GM12878 (cell line): ENCODE results near the gene MMADHC. TPM values are rescaled to one million over a fixed set of nuclear protein-coding genes. Genes with fewer than 3 reads are reported as not detected.

Experiments
- ATAC-seq: fragments of 200-7000 bp; cut with Tn5 transposase; 3 replicates; pipeline ENCODE4 v1.9.1; 2020; ENCODE audit warnings: mild to moderate bottlenecking, moderate library complexity
- BruUV-seq: library from RNA; stranded (reverse); fragments of 400-500 nt; replicated peaks from 2 replicates; lab custom pipeline; 2021; lab: Mats Ljungman, UMichigan
- CTCF ChIA-PET: fragments of 300-600 bp; sonication (Branson Sonifier 250); formaldehyde crosslinking; extraction: SDS; loops from one replicate; lab custom pipeline; 2021; ENCODE audit warnings: inconsistent platforms; lab: Yijun Ruan, JAX
- POLR2A ChIA-PET: fragments of 350-600 bp; formaldehyde crosslinking; extraction: SDS; loops from one replicate; lab custom pipeline; 2021; ENCODE audit warnings: inconsistent platforms; lab: Charles Lee
- RAD21 ChIA-PET: fragments of 300-600 bp; sonication (Branson Sonifier 250); formaldehyde crosslinking; loops from one replicate; lab custom pipeline; 2023; ENCODE audit warnings: antibody characterized with exemption; ENCODE audit not compliant: unreplicated experiment; lab: Charles Lee
- SMC1A ChIA-PET: fragments of 300-600 bp; sonication (Branson Sonifier 250); formaldehyde crosslinking; loops from one replicate; lab custom pipeline; 2023; ENCODE audit not compliant: unreplicated experiment, uncharacterized antibody; lab: Charles Lee
- DNase-seq: peaks from one replicate; pipeline ENCODE4 v3.0.0-alpha.2; 2011; ENCODE audit warnings: low read depth, low spot score
- FAIRE-seq: peaks from 3 replicates; lab custom pipeline; 2011; peaks lifted over from hg19 to GRCh38; lab: Jason Lieb, UNC
- H2AFZ ChIP-seq: 2 replicates; pipeline ENCODE4 v1.6.0; 2011; ENCODE audit warnings: low read depth, low read length, control low read depth; ENCODE audit not compliant: control insufficient read depth
- H3K27ac ChIP-seq: 2 replicates; pipeline ENCODE4 v1.5.1; 2011; ENCODE audit warnings: control low read depth; ENCODE audit not compliant: control insufficient read depth, insufficient read depth
- H3K27me3 ChIP-seq, 2 experiments: replicated peaks in 1 of 2; 2 replicates each; pipeline versions ENCODE4 v1.6.0 to v1.6.1; 2011; ENCODE audit warnings: low read length in 1 of 2; ENCODE audit not compliant: control insufficient read depth in 2 of 2, insufficient read depth in 2 of 2
- H3K36me3 ChIP-seq, 2 experiments: 2 replicates each; pipeline ENCODE4 v1.5.1; 2011; ENCODE audit warnings: low read length in 1 of 2; ENCODE audit not compliant: control insufficient read depth in 2 of 2, insufficient read depth in 2 of 2
- H3K4me1 ChIP-seq: 2 replicates; pipeline ENCODE4 v1.6.1; 2011; ENCODE audit warnings: mild to moderate bottlenecking, low read length, moderate library complexity, mixed read lengths; ENCODE audit not compliant: control insufficient read depth, insufficient read depth
- H3K4me2 ChIP-seq: 2 replicates; pipeline ENCODE4 v1.6.0; 2011; ENCODE audit warnings: control low read depth; ENCODE audit not compliant: control insufficient read depth, insufficient read depth
- H3K4me3 ChIP-seq: fragments of 200-600 bp; sonication (generic); 2 replicates; pipeline ENCODE4 v1.5.1; 2016
- H3K79me2 ChIP-seq: 2 replicates; pipeline ENCODE4 v1.6.0; 2011; ENCODE audit warnings: low read length; ENCODE audit not compliant: control insufficient read depth, insufficient read depth
- H3K9ac ChIP-seq: 2 replicates; pipeline ENCODE4 v1.8.0; 2011; ENCODE audit warnings: low read length, control low read depth, mixed read lengths; ENCODE audit not compliant: control insufficient read depth, insufficient read depth
- H3K9me3 ChIP-seq: replicated peaks from 3 replicates; pipeline ENCODE4 v1.5.1; 2011; ENCODE audit warnings: mild to moderate bottlenecking, low read length; ENCODE audit not compliant: control insufficient read depth, insufficient read depth
- H4K20me1 ChIP-seq: 2 replicates; pipeline ENCODE4 v1.6.0; 2011; ENCODE audit not compliant: control insufficient read depth, insufficient read depth
- EED ChIP-seq: sonication (generic); IDR thresholded peaks from 2 replicates; pipeline ENCODE4 v1.6.1; 2016; ENCODE audit warnings: antibody characterized with exemption, low read depth
- HDAC2 ChIP-seq: fragments of 200-600 bp; sonication (generic); IDR thresholded peaks from 2 replicates; pipeline ENCODE4 v1.6.1; 2017
- HDGF ChIP-seq: fragments of 450-650 bp; IDR thresholded peaks from 2 replicates; pipeline ENCODE4 v1.6.1; 2016; ENCODE audit warnings: antibody characterized with exemption
- HSF1 ChIP-seq: fragments of 150-350 bp; IDR thresholded peaks from 2 replicates; pipeline ENCODE4 v1.6.1; 2014; ENCODE audit warnings: mild to moderate bottlenecking, low read depth, low read length
- RB1 ChIP-seq: fragments of 450-650 bp; formaldehyde crosslinking; IDR thresholded peaks from 2 replicates; pipeline ENCODE4 v1.6.1; 2017; ENCODE audit warnings: mild to moderate bottlenecking, borderline replicate concordance
- RBBP5 ChIP-seq: fragments of 200-600 bp; sonication (generic); conservative IDR thresholded peaks from 2 replicates; pipeline ENCODE4 v1.6.1; 2016
- WGBS: methylation state at CpG from one replicate; pipeline ENCODE4 v1.1.6; 2016; ENCODE audit warnings: low lambda C conversion rate; ENCODE audit not compliant: insufficient replicate concordance, insufficient coverage; ENCODE audit errors: missing lambda C conversion rate; 5-methylcytosine and 5-hydroxymethylcytosine counted together
- in situ Hi-C: fragments of 300-500 bp; cut with MboI; formaldehyde crosslinking; loops from 9 replicates; pipeline ENCODE4 v1.14.3; 2018; ENCODE audit warnings: mixed read lengths
- intact Hi-C: fragments of 100-400 bp; cut with micrococcal nuclease; formaldehyde crosslinking; loops from one replicate; pipeline ENCODE4 v1.14.2; 2022; ENCODE audit not compliant: unreplicated experiment
- polyA plus RNA-seq, 11 experiments: library from polyadenylated mRNA; depleted of rRNA in 4 of 11; unstranded in 6 of 11; stranded (reverse) in 5 of 11; fragments of >200 nt; fragmentation: Nextera tagmentation in 4 of 11; fragmentation: Illumina TruSeq in 1 of 11; extraction: Ambion mirVana in 4 of 11; extraction: Trizol in 1 of 11; gene quantifications; 1 replicate in 1 of 11; 2 replicates in 10 of 11; pipeline versions ENCODE4 v1.2.1 to v1.2.3, GENCODE V29; 2011 to 2016; ENCODE audit warnings: inconsistent platforms in 2 of 11, missing spikeins in 2 of 11, low read depth in 1 of 11
- total RNA-seq, 4 experiments: library from RNA; depleted of rRNA in 3 of 4; stranded (reverse); fragments of >200 nt in 3 of 4; fragmentation: Illumina TruSeq in 1 of 4; extraction: Trizol in 1 of 4; gene quantifications; 2 replicates each; pipeline versions ENCODE4 v1.2.1 to v1.2.3, GENCODE V29; 2013 to 2021

The MMADHC gene
- total and polyA plus RNA-seq, 10 of the 15 experiments (the other 5 are each of a cell fraction or from before 2014, with no cell fraction given) = 93.6 to 415 (median 147) TPM

GRCh38 chr2:149536649-149537048 lies 50.9 kb downstream of the MMADHC start:
- ChIA-PET RAD21 (no interaction called here), CTCF (no interaction called here), POLR2A (no interaction called here), SMC1A (no interaction called here)
- Histone ChIP-seq H2AFZ (no peak overlapping the region), H3K4me3 (no peak overlapping the region), H3K4me2 (no peak overlapping the region), H3K79me2 (no peaks in the 10 kb centered on the region), H3K9me3 (no peaks in the 10 kb centered on the region), H3K9ac (no peak overlapping the region), H3K4me1 (no peaks in the 10 kb centered on the region), H3K27me3 (no peaks in the 10 kb centered on the region), H3K36me3 (no peaks in the 10 kb centered on the region), H3K27ac (no peak overlapping the region), H4K20me1 (no peaks in the 10 kb centered on the region)
- no peak for TF ChIP-seq EED
- no peak for TF ChIP-seq RB1
- BruUV-seq = no TSS peak
- FAIRE-seq (no peak), DNase-seq (no peak), ATAC-seq (no peak)
- in situ Hi-C loops = no loop called here
- intact Hi-C loops = no loop called here

- Histone ChIP-seq H3K9ac (no peak overlapping the region), H3K4me2 (no peak overlapping the region), H3K9me3 (no peaks in the 10 kb centered on the region), H3K36me3 (no peaks in the 10 kb centered on the region), H3K4me3 (no peak overlapping the region), H3K79me2 (no peaks in the 10 kb centered on the region), H3K27ac (no peak overlapping the region), H4K20me1 (no peaks in the 10 kb centered on the region), H3K4me1 (no peaks in the 10 kb centered on the region), H3K27me3 (no peaks in the 10 kb centered on the region), H2AFZ (no peak overlapping the region)
- FAIRE-seq (no peak), ATAC-seq (no peak), DNase-seq (no peak)
- RAD21 ChIA-PET = no interaction called here
- BruUV-seq = no TSS peak
- 38% methylated on average over 7 of the region's 7 CpGs for WGBS
- TF ChIP-seq HSF1 = no peak
- TF ChIP-seq HDAC2 = no peak
- TF ChIP-seq HDGF = no peak
- no peak for TF ChIP-seq RBBP5
- CTCF ChIA-PET = no interaction called here
- intact Hi-C loops = no loop called here
- SMC1A ChIA-PET = no interaction called here
- in situ Hi-C loops = no loop called here
- POLR2A ChIA-PET = no interaction called here
Measured at GRCh38 chr2:149534674-149535073, 52.9 kb downstream of the MMADHC start.
